D721Med (cell line): Measurements from ENCODE around the gene TAAR8.
A peak's percentile ranks its signal among the peaks of the same experiment; 100 is the strongest.
"Not testable (repeated sequence)": the region's sequence is repeated elsewhere in the genome, so short reads cannot be mapped to it uniquely, and the experiment has no call there.

Source experiments
- DNase-seq: peaks from one replicate; pipeline ENCODE4 v3.0.0; 2011; ENCODE audit warnings: low spot score; ENCODE audit not compliant: insufficient read length
- FAIRE-seq: peaks from 2 replicates; lab custom pipeline; 2011; peaks lifted over from hg19 to GRCh38; lab: Jason Lieb, UNC
- TF ChIP-seq, protein P1 (sequence below): IDR thresholded peaks from 2 replicates; pipeline ENCODE4 v1.5.1; 2012; ENCODE audit warnings: mild to moderate bottlenecking, control low read depth; ENCODE audit not compliant: insufficient read depth; ENCODE audit errors: missing control alignments

The TAAR8 gene

DNA sequence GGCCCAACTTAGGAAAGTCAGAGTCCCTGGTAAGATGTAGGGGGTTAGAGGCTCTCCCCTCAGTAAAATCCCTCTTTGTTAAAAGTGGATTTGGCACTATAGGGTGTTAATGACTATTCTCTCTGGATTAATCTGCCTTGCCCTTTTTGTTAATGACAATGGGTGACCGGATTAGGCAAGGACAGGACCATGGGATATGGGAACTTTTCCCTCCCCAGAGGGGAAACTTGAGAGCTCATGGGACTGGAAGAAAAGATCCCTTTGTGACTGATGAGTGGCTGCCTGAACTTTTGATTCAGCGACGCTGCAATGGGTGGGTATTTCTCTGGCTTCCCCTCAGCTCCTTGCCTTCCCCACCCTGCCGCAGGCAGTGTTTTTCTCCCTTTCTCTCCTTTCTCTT is 26.6 kb upstream of the TAAR8 start:
- TF ChIP-seq, protein P1, sequence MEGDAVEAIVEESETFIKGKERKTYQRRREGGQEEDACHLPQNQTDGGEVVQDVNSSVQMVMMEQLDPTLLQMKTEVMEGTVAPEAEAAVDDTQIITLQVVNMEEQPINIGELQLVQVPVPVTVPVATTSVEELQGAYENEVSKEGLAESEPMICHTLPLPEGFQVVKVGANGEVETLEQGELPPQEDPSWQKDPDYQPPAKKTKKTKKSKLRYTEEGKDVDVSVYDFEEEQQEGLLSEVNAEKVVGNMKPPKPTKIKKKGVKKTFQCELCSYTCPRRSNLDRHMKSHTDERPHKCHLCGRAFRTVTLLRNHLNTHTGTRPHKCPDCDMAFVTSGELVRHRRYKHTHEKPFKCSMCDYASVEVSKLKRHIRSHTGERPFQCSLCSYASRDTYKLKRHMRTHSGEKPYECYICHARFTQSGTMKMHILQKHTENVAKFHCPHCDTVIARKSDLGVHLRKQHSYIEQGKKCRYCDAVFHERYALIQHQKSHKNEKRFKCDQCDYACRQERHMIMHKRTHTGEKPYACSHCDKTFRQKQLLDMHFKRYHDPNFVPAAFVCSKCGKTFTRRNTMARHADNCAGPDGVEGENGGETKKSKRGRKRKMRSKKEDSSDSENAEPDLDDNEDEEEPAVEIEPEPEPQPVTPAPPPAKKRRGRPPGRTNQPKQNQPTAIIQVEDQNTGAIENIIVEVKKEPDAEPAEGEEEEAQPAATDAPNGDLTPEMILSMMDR, result no peak
- DNase-seq (no peak), FAIRE-seq (no peak)

DNA sequence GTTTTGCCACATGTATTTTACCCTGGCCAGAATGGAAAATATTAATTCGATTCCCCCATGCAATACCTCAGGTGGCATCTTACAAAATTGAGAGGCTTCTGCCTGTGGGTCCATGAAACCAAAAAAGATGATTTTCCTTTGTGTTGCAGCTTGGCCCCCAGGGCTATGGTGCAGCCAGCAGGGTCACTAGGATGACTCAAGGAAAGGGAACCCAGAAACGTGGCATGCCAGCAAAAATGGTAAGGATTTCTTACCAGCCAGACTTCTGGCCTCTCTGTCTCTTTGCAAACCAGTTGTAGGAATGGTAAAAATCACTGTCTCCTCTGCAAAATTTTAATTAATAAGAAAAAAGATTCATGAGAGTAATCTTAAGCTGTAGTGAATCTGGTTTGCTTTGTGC is 26.0 kb upstream of the TAAR8 start:
- FAIRE-seq, result no peak
- TF ChIP-seq, protein P1, result no peak
- DNase-seq, result no peak

DNA sequence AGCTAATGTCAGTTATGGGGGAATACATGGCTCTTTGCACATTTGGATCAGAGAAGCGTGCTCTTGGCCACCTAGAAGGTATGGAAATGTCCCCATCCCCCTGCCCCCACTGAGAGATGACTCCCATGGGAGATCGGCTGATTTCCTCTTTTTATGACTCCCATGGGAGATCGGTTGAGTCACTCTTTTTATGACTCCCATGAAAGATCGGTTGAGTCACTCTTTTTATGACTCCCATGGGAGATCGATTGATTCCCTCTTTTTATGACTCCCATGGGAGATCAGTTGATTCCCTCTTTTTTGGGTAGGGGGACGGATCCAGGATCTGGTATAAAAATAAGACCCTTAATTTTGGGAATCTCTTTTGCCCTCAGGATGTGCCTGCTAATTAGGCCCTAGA is 24.7 kb upstream of the TAAR8 start:
- DNase-seq (no peak), FAIRE-seq (no peak)
- TF ChIP-seq, protein P1, result no peak

DNA sequence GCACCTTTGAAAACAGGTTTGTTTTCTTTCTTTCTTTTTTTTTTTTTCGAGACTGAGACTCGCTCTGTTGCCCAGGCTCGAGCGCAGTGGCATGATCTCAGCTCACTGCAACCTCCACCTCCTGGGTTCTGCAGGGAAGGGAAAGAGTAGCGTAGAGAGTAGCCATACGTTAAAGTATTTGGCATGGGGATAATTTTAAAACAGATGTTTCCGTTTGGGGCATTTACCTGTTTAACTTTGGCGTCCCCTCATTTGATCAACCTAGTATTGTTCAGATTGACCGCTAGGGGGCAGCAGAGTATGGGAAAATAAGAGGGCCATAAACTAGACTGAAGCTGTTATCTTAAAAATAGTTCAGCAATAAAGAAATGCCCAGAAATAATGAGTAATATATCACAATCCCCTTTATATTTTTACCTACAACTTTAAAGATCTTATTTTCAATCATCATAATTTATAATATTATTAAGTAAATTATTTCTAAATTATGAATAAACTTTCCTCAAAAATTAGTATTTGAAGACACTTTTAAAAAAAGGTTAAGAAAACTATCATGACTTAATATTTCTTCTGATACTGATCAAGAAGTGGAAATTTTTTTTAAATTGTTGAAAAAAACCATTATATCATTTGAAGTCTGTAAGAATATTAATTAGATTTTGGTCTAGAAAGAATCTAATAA is 22.0 kb upstream of the TAAR8 start:
- DNase-seq (no peak), FAIRE-seq (no peak)

DNA sequence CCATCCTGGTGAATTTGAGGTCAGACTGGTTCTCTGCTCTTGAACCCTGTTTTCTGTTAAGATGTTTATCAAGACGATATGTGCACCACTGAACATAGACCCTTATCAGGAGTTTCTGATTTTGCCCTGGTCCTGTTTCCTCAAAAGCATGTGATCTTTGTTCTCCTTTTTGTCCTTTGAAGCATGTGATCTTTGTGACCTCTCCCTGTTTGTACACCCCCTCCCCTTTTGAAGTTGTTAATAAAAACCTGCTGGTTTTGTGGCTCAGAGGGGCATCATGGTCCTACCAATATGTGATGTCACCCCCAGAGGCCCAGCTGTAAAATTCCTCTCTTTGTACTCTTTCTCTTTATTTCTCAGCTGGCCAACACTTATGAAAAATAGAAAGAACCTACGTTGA is 17.9 kb upstream of the TAAR8 start:
- DNase-seq, FAIRE-seq: not testable (repeated sequence)

More for the DNA sequence above, 22.0 kb upstream of the TAAR8 start:
- TF ChIP-seq, protein P1, result peak; percentile 84

DNA sequence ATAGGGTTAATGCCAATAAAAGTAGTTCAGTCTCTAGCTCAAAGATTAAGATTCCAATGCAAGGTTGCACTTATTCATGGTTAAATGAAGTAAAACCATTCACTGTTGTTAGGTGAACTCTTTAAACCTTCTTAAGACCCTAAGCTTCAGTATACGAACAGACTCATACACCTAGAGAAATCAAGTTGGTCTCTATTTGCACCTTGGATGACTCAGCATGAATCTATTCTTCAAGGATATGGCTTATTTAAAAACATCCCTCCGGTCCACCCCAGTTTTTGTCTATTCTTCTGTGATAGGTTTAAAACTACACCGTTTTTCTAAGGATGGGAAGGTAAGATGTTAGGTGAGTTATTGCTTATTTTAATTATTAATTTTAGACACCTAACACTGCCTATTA is 15.3 kb upstream of the TAAR8 start:
- FAIRE-seq (no peak), DNase-seq (no peak)
- TF ChIP-seq, protein P1, result no peak

DNA sequence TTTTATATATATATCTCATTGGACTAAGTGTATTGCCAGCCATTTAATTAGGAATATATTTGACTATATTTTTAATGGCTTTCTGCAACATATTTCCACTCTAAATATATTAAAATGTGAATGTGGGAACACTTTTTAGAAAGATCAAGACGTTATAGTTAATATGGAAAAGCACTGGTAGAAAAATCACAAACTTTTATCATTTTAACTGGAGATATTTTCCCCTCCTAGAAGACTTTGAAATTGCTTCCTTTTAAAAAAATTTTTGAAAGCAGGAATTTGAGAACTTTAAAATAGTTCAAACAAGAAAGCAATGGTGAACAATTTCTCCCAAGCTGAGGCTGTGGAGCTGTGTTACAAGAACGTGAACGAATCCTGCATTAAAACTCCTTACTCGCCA is 14.5 kb upstream of the TAAR8 start, which contains the start of gene TAAR9:
Gene TAAR9, plus strand, starts transcription at position 301 of the 400 bp plus-strand sequence. Its CDS starts 13 bp downstream, at position 314.
- no peak for FAIRE-seq

More for the DNA sequence above, 14.5 kb upstream of the TAAR8 start, which contains the start of gene TAAR9:
- TF ChIP-seq, protein P1, result no peak
- no peak for DNase-seq
